ENCODE measurements around the gene RPL13.

DNA sequence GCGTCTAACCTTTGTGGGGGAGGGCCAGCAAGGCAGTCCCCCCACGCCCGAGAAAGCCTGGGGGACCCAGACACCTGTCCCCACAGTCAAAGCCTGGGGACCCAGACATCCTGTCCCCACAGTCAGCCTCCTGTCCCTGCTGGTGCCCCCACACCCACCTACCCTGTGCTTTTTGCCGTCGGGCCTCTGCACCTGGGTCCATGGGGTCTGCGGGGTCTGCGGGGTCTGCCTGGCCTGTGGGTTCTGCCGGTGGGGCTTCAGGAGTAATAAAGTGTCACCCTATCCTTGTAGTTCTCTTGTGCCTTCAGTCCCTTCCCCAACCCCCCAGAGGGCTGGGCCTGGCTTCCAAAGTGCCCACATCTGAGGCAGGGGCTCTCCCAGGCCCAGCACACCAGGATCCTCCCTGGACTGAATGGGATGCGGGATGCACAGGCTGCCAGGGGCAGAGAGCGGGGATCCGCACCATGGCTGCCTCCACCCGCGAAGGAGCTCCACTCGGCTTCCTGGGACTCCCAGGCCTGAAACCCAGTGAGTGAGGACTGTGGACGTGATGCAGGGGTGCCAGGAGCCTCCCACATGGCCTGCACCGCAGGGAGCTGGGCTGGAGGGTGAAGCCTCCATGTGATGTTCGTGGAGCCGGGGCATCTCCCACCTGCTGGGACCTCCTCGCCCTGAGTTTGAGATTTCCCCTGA, 36.6 kb downstream of the RPL13 start:
- TF ChIP-seq HOXC10 (CRISPR knock-in tag; IDR thresholded peaks at IDR 0.05) (no peak), TCF7L2 (IDR thresholded peaks at IDR 0.05; ENCODE audit: borderline replicate concordance, low read depth, low read length) (no peak), ZNF274 (IDR thresholded peaks at IDR 0.05; ENCODE audit: low read length) (no peak), ZNF274 (tag by site-specific recombination; IDR thresholded peaks at IDR 0.05; ENCODE audit: borderline replicate concordance) (no peak), ZNF391 (tag by site-specific recombination; IDR thresholded peaks at IDR 0.05; ENCODE audit: borderline replicate concordance, low read depth) (no peak), YY1 (tag by site-specific recombination; IDR thresholded peaks at IDR 0.05) (no peak), BCL11A (tag by site-specific recombination; IDR thresholded peaks at IDR 0.05; ENCODE audit: low read depth) (no peak), WT1 (tag by site-specific recombination; IDR thresholded peaks at IDR 0.05) (no peak), SP7 (tag by site-specific recombination; IDR thresholded peaks at IDR 0.05) (no peak)
